ENCODE results near the gene CCDC63. TPM values are rescaled to one million over a fixed set of nuclear protein-coding genes. Genes with fewer than 3 reads are reported as not detected.

CCDC63 gene
- total and polyA plus RNA-seq, 2 donors (not counting 3 experiments of a cell fraction or from before 2014, with no cell fraction given), result not detected

DNA sequence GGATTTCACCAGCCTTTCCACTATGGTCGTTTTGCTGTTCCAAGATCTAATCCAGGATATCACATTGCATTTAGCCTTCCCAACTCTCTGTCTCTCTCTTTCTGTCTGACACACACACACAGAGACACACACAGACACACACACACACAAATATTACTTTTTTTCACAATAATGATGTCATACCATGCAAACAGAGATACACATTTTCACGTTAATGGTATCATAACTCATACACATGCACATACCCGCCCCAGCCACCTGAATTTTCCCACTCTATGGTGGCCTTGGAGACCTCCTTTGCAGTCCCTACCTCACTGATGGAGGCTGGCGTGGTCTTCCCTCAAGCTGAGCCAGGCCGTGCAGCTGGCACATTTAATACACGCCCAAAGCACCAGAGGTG, 80.8 kb downstream of the CCDC63 start:
- Histone ChIP-seq H3K4me2 (ENCODE audit: insufficient read depth, low read length) (no peak overlapping the region), H3K9me3 (replicated peaks; ENCODE audit: control insufficient read depth, insufficient read depth, low read length) (no peaks in the 10 kb centered on the region), H3K4me3 (replicated peaks in 1 of 3; ENCODE audit: insufficient read depth in 1 of 3, low read depth in 1 of 3, low read length in 3 of 3) (no peak overlapping the region), H3K79me2 (ENCODE audit: control insufficient read depth, insufficient read depth, low read length) (no peaks in the 10 kb centered on the region), H2AFZ (ENCODE audit: low read depth, low read length) (no peak overlapping the region), H3K36me3 (ENCODE audit: control insufficient read depth in 2 of 2, extremely low read depth in 1 of 2, insufficient read depth in 2 of 2, low read length in 2 of 2) (no peaks in the 10 kb centered on the region), H3K9ac (replicated peaks; ENCODE audit: extremely low read depth, insufficient read depth, low read length) (no peak overlapping the region), H4K20me1 (replicated peaks; ENCODE audit: control insufficient read depth, extremely low read depth, insufficient read depth, low read length) (no peaks in the 10 kb centered on the region), H3K9me1 (replicated peaks; ENCODE audit: control insufficient read depth, extremely low read depth, insufficient read depth, low read length) (no peaks in the 10 kb centered on the region), H3K4me1 (ENCODE audit: control insufficient read depth, extremely low read depth, insufficient read depth, low read length) (no peaks in the 10 kb centered on the region), H3K27me3 (ENCODE audit: control insufficient read depth in 2 of 2, insufficient read depth in 2 of 2, low read length in 2 of 2) (no peaks in the 10 kb centered on the region), H3K27ac (ENCODE audit: insufficient read depth, low read depth, low read length) (no peak overlapping the region)
- TF ChIP-seq POLR2A (IDR thresholded peaks at IDR 0.05; ENCODE audit: low read depth, low read length), result no peak
- TF ChIP-seq, protein P1, sequence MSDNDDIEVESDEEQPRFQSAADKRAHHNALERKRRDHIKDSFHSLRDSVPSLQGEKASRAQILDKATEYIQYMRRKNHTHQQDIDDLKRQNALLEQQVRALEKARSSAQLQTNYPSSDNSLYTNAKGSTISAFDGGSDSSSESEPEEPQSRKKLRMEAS (IDR thresholded peaks at IDR 0.05; ENCODE audit: insufficient read depth, insufficient read length), result no peak
- TF ChIP-seq GATA2 (IDR thresholded peaks at IDR 0.05; ENCODE audit: insufficient read depth, insufficient read length, low read depth, low read length), result no peak
- no TSS peak for BruUV-seq (replicated peaks)
- intact Hi-C loops (cut with micrococcal nuclease), result no loop called here
- DNase-seq (ENCODE audit: low read depth, low spot score) (no peak), FAIRE-seq (no peak)
- ChIA-PET POLR2A (no interaction called here), CTCF (no interaction called here)
- dilution Hi-C loops (cut with MboI; ENCODE audit: extremely low pct_ligation_motif_present, low sequenced_read_pairs), result no loop called here

DNA sequence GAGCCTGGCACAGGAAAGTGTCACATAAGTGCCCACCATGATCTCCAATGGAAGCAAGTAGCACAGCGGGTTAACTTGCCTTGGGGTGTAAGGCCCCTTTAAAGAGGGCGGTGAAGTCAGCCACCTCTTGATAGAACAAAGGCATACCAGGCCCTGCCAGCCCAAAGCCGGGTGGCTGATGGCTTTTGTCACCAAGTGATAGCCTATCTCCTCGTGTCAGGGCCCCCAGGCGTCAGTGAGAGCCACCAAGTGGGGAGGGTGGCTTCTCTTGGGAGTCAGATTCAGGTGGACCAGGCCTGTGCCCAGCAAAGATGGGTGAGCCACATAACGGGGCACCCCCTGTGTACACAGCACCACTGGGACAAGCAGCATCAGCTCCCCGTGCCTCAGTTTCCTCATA, 81.9 kb downstream of the CCDC63 start:
- dilution Hi-C loops (cut with MboI; ENCODE audit: extremely low pct_ligation_motif_present, low sequenced_read_pairs) (no loop called here), intact Hi-C loops (cut with micrococcal nuclease) (no loop called here)
- no peaks in the 10 kb centered on the region for H4K20me1 ChIP-seq (replicated peaks; ENCODE audit: control insufficient read depth, extremely low read depth, insufficient read depth, low read length)
- H3K9me1 ChIP-seq (replicated peaks; ENCODE audit: control insufficient read depth, extremely low read depth, insufficient read depth, low read length), result no peaks in the 10 kb centered on the region
- ChIA-PET POLR2A (no interaction called here), CTCF (interaction anchor here (1.1 kb wide), 1 partner anchor 41 kb away, joined by 4 read pairs; no protein-coding TSS in a partner anchor)
- no peak overlapping the region for H2AFZ ChIP-seq (ENCODE audit: low read depth, low read length)
- H3K4me3 ChIP-seq (replicated peaks in 1 of 3; ENCODE audit: insufficient read depth in 1 of 3, low read depth in 1 of 3, low read length in 3 of 3), result no peak overlapping the region
- no TSS peak for BruUV-seq (replicated peaks)
- H3K9me3 ChIP-seq (replicated peaks; ENCODE audit: control insufficient read depth, insufficient read depth, low read length), result no peaks in the 10 kb centered on the region
- H3K79me2 ChIP-seq (ENCODE audit: control insufficient read depth, insufficient read depth, low read length), result no peaks in the 10 kb centered on the region
- H3K27me3 ChIP-seq (ENCODE audit: control insufficient read depth in 2 of 2, insufficient read depth in 2 of 2, low read length in 2 of 2), result no peaks in the 10 kb centered on the region
- H3K36me3 ChIP-seq (ENCODE audit: control insufficient read depth in 2 of 2, extremely low read depth in 1 of 2, insufficient read depth in 2 of 2, low read length in 2 of 2), result no peaks in the 10 kb centered on the region
- no peak overlapping the region for H3K4me2 ChIP-seq (ENCODE audit: insufficient read depth, low read length)
- DNase-seq (ENCODE audit: low read depth, low spot score) (no peak), FAIRE-seq (no peak)
- H3K27ac ChIP-seq (ENCODE audit: insufficient read depth, low read depth, low read length), result no peak overlapping the region
- no peak overlapping the region for H3K9ac ChIP-seq (replicated peaks; ENCODE audit: extremely low read depth, insufficient read depth, low read length)
- no peaks in the 10 kb centered on the region for H3K4me1 ChIP-seq (ENCODE audit: control insufficient read depth, extremely low read depth, insufficient read depth, low read length)
- TF ChIP-seq, protein P1 (IDR thresholded peaks at IDR 0.05; ENCODE audit: insufficient read depth, insufficient read length), result no peak
- TF ChIP-seq GATA2 (IDR thresholded peaks at IDR 0.05; ENCODE audit: insufficient read depth, insufficient read length, low read depth, low read length) (no peak), POLR2A (IDR thresholded peaks at IDR 0.05; ENCODE audit: low read depth, low read length) (no peak), JUN (IDR thresholded peaks at IDR 0.05; ENCODE audit: borderline replicate concordance, insufficient read depth, insufficient read length, low read depth) (no peak), POLR2AphosphoS5 (IDR thresholded peaks at IDR 0.05; ENCODE audit: insufficient read depth, low read depth, low read length) (no peak), MYC (IDR thresholded peaks at IDR 0.05; ENCODE audit: low read depth, low read length) (no peak), FOS (IDR thresholded peaks at IDR 0.05; ENCODE audit: borderline replicate concordance, insufficient read depth, low read length) (no peak), EZH2 (IDR thresholded peaks at IDR 0.05; ENCODE audit: borderline replicate concordance, low read depth, low read length, severe bottlenecking) (no peak)
- TF ChIP-seq, protein P2, sequence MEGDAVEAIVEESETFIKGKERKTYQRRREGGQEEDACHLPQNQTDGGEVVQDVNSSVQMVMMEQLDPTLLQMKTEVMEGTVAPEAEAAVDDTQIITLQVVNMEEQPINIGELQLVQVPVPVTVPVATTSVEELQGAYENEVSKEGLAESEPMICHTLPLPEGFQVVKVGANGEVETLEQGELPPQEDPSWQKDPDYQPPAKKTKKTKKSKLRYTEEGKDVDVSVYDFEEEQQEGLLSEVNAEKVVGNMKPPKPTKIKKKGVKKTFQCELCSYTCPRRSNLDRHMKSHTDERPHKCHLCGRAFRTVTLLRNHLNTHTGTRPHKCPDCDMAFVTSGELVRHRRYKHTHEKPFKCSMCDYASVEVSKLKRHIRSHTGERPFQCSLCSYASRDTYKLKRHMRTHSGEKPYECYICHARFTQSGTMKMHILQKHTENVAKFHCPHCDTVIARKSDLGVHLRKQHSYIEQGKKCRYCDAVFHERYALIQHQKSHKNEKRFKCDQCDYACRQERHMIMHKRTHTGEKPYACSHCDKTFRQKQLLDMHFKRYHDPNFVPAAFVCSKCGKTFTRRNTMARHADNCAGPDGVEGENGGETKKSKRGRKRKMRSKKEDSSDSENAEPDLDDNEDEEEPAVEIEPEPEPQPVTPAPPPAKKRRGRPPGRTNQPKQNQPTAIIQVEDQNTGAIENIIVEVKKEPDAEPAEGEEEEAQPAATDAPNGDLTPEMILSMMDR (IDR thresholded peaks at IDR 0.05; ENCODE audit: extremely low read depth in 1 of 2, insufficient read depth in 1 of 2, low read depth in 1 of 2, low read length in 2 of 2), result no peak

All from endothelial cell of umbilical vein (primary cell).